Esophagus squamous epithelium (tissue), 5 donors: ENCODE data around the gene SLC25A46. TPM values are rescaled to one million over a fixed set of nuclear protein-coding genes. Genes with fewer than 3 reads are reported as not detected.
"Not testable (repeated sequence)": the region's sequence is repeated elsewhere in the genome, so short reads cannot be mapped to it uniquely, and the experiment has no call there.

Experiments used
- DNase-seq: peaks from one replicate; lab custom pipeline; 2025; lab: John Stamatoyannopoulos, UW
- H3K27ac ChIP-seq, 4 donors: fragments of 200-600 bp; sonication (generic); one replicate each; pipeline ENCODE4 v1.5.1; 2016 to 2019; ENCODE audit warnings: mild to moderate bottlenecking in 1 of 4
- H3K27me3 ChIP-seq, 4 donors: fragments of 200-600 bp; sonication (generic); 1 replicate in 3 of 4; 2 replicates in 1 of 4; pipeline versions ENCODE4 v1.5.1 to v1.6.0; 2017 to 2021; ENCODE audit warnings: antibody characterized with exemption in 1 of 4
- H3K36me3 ChIP-seq, 3 donors: fragments of 200-600 bp; sonication (generic); one replicate each; pipeline ENCODE4 v1.5.1; 2016 to 2019
- H3K4me1 ChIP-seq, 3 donors: fragments of 200-600 bp; sonication (generic); one replicate each; pipeline ENCODE4 v1.5.1; 2017 to 2019
- H3K4me3 ChIP-seq, 4 donors: fragments of 200-600 bp; sonication (generic); 1 replicate in 3 of 4; 2 replicates in 1 of 4; pipeline ENCODE4 v1.5.1; 2016 to 2019; ENCODE audit warnings: mild to moderate bottlenecking in 2 of 4, moderate library complexity in 1 of 4
- H3K9me3 ChIP-seq, 3 donors: fragments of 200-600 bp; sonication (generic); one replicate each; pipeline ENCODE4 v1.5.1; 2016 to 2019
- POLR2A ChIP-seq, 4 donors: fragments of 450-650 bp; IDR thresholded peaks; one replicate each; pipeline ENCODE4 v1.6.1; 2017; ENCODE audit warnings: antibody characterized with exemption in 4 of 4, mild to moderate bottlenecking in 4 of 4, moderate library complexity in 3 of 4
- WGBS, 2 donors: methylation state at CpG; one replicate each; pipeline ENCODE4 v1.1.5; 2018; 5-methylcytosine and 5-hydroxymethylcytosine counted together
- intact Hi-C: fragments of 100-400 bp; cut with DNase I; formaldehyde crosslinking; loops from one replicate; pipeline ENCODE4 v1.15.0; 2022
- total RNA-seq, 4 donors: library from RNA; depleted of rRNA; stranded (reverse); fragments of >200 nt; gene quantifications; one replicate each; pipeline ENCODE4 v1.1.0, GENCODE V29; 2016
- TF ChIP-seq, protein P1 (sequence below), 6 experiments: fragments of 450-650 bp in 4 of 6; fragments of 200-600 bp in 2 of 6; sonication (generic) in 2 of 6; IDR thresholded peaks; one replicate each; pipeline ENCODE4 v1.5.1; 2016 to 2019; ENCODE audit warnings: antibody characterized with exemption in 6 of 6, mild to moderate bottlenecking in 4 of 6, moderate library complexity in 4 of 6
- donor health status: DM: yes; HTN: yes; CAD: no.

SLC25A46 gene
- total RNA-seq, 4 donors from 2014 or later = 24.6 to 56.0 (median 49.0) TPM

DNA sequence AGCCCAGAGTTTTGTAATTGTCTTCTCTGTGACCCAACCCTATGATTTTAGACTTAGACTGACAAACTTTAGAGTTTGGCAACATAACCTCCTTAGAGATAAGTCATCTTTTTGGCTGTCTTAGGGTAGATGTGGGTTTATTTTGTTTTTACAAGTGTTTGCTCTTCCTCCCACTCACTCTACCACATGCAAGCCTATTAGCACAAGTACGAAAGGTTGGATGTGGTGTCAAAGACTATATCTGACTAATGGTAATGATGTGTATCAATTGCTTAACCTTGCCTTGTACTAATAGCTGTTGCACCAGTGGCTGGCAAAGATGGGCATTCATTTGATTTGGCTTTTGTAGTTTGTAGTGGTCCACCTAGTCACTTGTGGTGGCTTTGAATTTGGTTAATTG is 46.5 kb downstream of the SLC25A46 start:
- 20 to 36% methylated on average over 1 of the region's 1 CpG for WGBS, 2 donors
- H3K9me3 ChIP-seq = no peaks in the 10 kb centered on the region
- H3K27me3 ChIP-seq = no peaks in the 10 kb centered on the region
- DNase-seq = no peak
- no peaks in the 10 kb centered on the region for H3K4me1 ChIP-seq
- no peak for TF ChIP-seq POLR2A (IDR thresholded peaks at IDR 0.05)
- TF ChIP-seq, protein P1, sequence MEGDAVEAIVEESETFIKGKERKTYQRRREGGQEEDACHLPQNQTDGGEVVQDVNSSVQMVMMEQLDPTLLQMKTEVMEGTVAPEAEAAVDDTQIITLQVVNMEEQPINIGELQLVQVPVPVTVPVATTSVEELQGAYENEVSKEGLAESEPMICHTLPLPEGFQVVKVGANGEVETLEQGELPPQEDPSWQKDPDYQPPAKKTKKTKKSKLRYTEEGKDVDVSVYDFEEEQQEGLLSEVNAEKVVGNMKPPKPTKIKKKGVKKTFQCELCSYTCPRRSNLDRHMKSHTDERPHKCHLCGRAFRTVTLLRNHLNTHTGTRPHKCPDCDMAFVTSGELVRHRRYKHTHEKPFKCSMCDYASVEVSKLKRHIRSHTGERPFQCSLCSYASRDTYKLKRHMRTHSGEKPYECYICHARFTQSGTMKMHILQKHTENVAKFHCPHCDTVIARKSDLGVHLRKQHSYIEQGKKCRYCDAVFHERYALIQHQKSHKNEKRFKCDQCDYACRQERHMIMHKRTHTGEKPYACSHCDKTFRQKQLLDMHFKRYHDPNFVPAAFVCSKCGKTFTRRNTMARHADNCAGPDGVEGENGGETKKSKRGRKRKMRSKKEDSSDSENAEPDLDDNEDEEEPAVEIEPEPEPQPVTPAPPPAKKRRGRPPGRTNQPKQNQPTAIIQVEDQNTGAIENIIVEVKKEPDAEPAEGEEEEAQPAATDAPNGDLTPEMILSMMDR (IDR thresholded peaks at IDR 0.05) = no peak
- H3K4me3 ChIP-seq = no peak overlapping the region
- no peak overlapping the region for H3K27ac ChIP-seq
- intact Hi-C loops = no loop called here
- no peaks in the 10 kb centered on the region for H3K36me3 ChIP-seq

DNA sequence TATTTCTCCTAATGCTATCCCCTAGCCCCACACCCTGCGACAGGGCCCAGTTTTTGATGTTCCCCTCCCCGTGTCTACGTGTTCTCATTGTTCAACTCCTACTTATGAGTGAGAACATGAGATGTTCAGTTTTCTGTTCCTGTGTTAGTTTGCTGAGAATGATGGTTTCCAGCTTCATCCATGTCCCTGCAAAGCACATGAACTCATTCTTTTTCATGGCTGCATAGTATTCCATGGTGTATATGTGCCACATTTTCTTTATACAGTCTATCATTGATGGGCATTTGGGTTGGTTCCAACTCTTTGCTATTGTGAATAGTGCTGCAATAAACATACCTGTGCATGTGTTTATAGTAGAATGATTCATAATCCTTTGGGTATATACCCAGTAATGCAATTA is 49.2 kb downstream of the SLC25A46 start:
- H3K4me3 ChIP-seq, H3K9me3 ChIP-seq, DNase-seq, H3K36me3 ChIP-seq, H3K27me3 ChIP-seq, intact Hi-C loops, H3K4me1 ChIP-seq, H3K27ac ChIP-seq: not testable (repeated sequence)
- WGBS, 2 donors = 91 to 95% methylated on average over 3 of the region's 3 CpGs

DNA sequence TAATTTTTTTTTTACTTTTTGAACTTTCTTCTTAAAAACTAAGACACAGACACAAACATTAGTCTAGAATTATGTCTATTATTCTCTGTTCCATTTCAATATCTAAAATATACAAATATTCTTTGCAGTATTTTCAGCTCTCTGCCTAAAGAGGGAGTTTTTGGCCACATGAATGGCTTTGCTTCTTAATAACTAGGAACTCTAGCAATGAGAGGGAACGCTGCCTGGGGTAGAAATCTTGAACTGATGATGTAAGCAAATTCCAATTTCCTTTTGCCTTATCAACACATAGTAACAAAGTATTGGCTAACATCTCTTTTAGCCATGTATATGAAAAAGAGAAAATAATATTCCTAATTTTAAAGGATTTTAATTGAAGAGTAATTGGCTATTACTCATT is 51.9 kb downstream of the SLC25A46 start:
- DNase-seq = no peak
- no peaks in the 10 kb centered on the region for H3K36me3 ChIP-seq
- WGBS, 2 donors = 9 to 11% methylated on average over 1 of the region's 1 CpG
- TF ChIP-seq POLR2A (IDR thresholded peaks at IDR 0.05) = no peak
- TF ChIP-seq, protein P1 (IDR thresholded peaks at IDR 0.05) = peak in 2 of 6 experiments; percentile 12 to 34
- H3K4me1 ChIP-seq = no peaks in the 10 kb centered on the region
- no peaks in the 10 kb centered on the region for H3K27me3 ChIP-seq
- intact Hi-C loops = no loop called here
- no peak overlapping the region for H3K27ac ChIP-seq
- H3K9me3 ChIP-seq = no peaks in the 10 kb centered on the region
- no peak overlapping the region for H3K4me3 ChIP-seq

DNA sequence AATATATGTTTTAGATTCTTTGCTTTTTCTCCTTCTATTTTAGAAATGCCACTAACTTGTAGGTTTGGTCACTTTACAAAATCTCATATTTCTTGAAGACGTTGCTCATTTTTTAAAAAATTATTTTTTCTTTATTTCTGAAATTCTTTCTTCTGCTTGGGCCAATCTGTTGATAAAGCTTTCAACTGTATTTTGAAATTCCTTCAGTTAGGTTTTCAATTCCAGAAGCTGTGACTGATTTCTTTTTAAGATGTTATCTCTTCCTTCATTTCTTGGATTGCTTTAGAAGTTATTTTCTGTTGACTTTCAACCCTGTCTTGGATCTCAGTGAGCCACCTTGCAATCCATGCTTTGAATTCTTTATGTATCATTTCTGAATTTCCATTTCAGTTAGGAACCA is 64.2 kb downstream of the SLC25A46 start:
- Histone ChIP-seq H3K27ac (peak overlapping the region; percentile 19 to 62 (median 59)), H3K36me3 (no peaks in the 10 kb centered on the region), H3K4me1 (peaks cover 0 to 18% (median 4%) of the 10 kb centered on the region in 3 donors), H3K9me3 (peaks cover 0 to 17% (median 0%) of the 10 kb centered on the region in 3 donors), H3K27me3 (no peaks in the 10 kb centered on the region), H3K4me3 (no peak overlapping the region)
- WGBS, 2 donors = 50% methylated on average over 1 of the region's 1 CpG
- intact Hi-C loops = no loop called here
- DNase-seq = no peak
- TF ChIP-seq, protein P1 (IDR thresholded peaks at IDR 0.05) = no peak
- no peak for TF ChIP-seq POLR2A (IDR thresholded peaks at IDR 0.05)

DNA sequence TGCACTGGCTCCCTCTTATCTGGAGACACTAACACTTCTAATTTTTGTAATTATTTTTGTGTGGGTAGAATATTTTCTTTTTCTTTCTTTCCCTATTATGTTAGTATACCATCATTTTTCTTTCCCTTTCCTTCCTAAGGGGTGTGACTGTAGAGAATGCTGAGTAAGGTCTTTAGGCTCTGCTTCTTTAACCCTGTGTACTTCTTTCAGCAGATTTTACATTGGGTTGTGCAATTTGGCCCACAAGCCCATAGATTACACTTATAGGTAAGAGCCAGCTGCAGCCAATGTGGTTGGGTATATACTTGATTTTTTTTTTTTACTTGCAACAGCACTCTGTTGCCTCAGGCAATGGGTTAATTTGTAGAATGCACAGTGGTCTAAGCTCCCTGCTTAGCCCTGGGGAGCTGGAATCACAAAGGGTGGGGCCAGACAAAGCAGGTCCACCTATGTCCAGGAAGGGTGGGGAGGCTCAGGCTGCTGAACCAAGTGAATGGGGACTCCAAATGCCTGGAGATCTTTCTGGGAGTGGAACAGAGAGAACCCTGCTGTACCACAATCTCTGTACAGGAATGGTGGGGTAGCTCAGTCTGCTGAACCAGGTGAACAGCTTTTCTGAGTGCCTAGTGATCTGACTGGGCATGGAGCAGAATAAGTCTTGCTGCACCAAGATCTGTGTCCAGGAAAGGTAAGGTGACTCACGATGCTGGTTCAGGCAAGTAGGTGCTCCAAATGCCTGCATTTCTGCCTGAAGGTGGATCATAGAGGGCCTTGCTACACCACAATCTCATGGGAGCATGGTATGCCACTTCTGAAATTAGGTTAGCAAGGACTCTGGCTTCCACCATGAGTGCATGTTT is 64.9 kb downstream of the SLC25A46 start:
- Histone ChIP-seq H3K4me3 (no peak overlapping the region), H3K36me3 (no peaks in the 10 kb centered on the region), H3K27ac (peak overlapping the region; percentile 56 to 69 (median 62)), H3K9me3 (peaks cover 0 to 17% (median 0%) of the 10 kb centered on the region in 3 donors), H3K4me1 (peaks cover 0 to 18% (median 4%) of the 10 kb centered on the region in 3 donors), H3K27me3 (no peaks in the 10 kb centered on the region)
- intact Hi-C loops = no loop called here
- WGBS, 2 donors = 43% methylated on average over 1 of the region's 1 CpG; no CpG with 5 or more reads in 1 of the 2 donors
- no peak for DNase-seq
- no peak for TF ChIP-seq POLR2A (IDR thresholded peaks at IDR 0.05)
- TF ChIP-seq, protein P1 (IDR thresholded peaks at IDR 0.05) = peak in 2 of 6 experiments; percentile 9 to 39
